Germinal center (tissue), 1 donor: ENCODE data around the gene COA7.

Experiments
- DNase-seq: peaks from one replicate; pipeline ENCODE4 v3.0.0; 2012; ENCODE audit warnings: mixed read lengths, low spot score

COA7 gene

DNA sequence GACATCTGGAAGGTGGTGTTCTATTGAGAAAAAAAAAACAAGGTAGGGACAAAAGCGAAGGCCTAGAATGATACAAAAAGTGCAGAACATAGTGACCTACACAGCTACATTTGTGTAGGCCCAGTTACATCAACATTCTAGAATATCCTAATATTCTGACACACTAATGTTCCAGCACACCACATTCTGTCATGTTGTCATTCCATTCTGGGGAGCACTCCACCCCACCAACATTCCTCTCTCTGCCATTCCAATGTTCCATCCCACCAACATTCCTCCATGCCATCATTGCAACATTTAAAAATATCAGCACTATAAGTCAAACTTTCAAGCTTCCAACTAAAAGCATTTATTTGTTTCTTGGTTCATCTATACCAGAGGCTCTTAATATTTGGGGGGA lies 28.5 kb downstream of the COA7 start:
- no peak for DNase-seq

- no peak for DNase-seq
Observed at GRCh38 chr1:52668711-52669110, 29.4 kb downstream of the COA7 start.

GRCh38 chr1:52667984-52668383 lies 30.2 kb downstream of the COA7 start:
- no peak for DNase-seq

- no peak for DNase-seq
Observed at GRCh38 chr1:52667290-52667689, 30.9 kb downstream of the COA7 start.

GRCh38 chr1:52665006-52665941 lies 32.9 kb downstream of the COA7 start:
- no peak for DNase-seq

- DNase-seq: no peak
Observed at GRCh38 chr1:52663716-52664115, 34.4 kb downstream of the COA7 start.

GRCh38 chr1:52662645-52663313 lies 35.4 kb downstream of the COA7 start:
- DNase-seq: no peak

GRCh38 chr1:52660807-52661206 lies 37.3 kb downstream of the COA7 start:
- no peak for DNase-seq

GRCh38 chr1:52659851-52660596 lies 38.1 kb downstream of the COA7 start:
- no peak for DNase-seq

GRCh38 chr1:52659356-52659755 lies 38.8 kb downstream of the COA7 start:
- no peak for DNase-seq

- DNase-seq: no peak
Observed at GRCh38 chr1:52658795-52659194, 39.4 kb downstream of the COA7 start.

- no peak for DNase-seq
Observed at GRCh38 chr1:52657702-52658101, 40.4 kb downstream of the COA7 start.

- DNase-seq: no peak
Observed at GRCh38 chr1:52654063-52654462, 44.1 kb downstream of the COA7 start.

- no peak for DNase-seq
Observed at GRCh38 chr1:52653207-52653849, 44.8 kb downstream of the COA7 start.

DNA sequence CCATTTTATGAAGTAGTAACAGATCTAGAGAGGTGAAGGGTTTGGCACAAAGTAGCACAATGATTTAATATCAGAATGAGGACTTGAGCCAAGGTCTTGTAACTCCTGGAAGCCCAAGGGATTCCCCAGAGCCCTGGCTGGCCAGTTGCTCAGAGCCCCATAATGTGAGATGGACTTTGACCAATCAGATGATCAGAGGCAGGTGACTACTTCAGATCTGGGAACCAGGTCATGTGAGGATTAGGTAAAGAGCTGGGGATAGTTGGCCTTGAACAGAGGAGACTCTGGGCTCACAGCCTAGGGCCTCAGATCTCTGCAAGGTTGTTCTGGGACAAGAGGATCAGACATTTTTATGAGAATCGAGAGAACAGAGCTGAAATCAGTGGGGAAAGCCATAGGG lies 46.2 kb downstream of the COA7 start:
- no peak for DNase-seq

GRCh38 chr1:52645261-52645660 lies 52.9 kb downstream of the COA7 start:
- DNase-seq: no peak

DNA sequence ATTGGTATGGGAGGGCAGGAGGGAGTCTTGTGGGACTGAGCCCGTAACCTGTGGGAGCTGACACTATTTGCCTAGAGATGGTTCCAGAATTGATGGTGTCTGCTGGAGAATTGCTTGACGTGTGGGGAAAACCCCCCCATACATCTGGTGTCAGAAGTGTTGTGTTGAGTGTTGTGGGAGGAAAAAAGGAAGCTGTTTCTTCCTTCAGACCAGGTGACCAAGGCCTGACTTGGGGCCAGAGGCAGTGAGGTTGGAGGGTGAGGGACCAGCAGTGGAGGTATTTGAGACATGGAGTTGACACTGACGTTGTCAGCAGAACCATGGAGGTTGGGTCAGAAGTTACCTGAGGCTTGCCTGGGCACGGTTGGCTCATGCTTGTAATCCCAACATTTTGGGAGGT lies 56.8 kb downstream of the COA7 start:
- DNase-seq: peak; percentile 45

DNA sequence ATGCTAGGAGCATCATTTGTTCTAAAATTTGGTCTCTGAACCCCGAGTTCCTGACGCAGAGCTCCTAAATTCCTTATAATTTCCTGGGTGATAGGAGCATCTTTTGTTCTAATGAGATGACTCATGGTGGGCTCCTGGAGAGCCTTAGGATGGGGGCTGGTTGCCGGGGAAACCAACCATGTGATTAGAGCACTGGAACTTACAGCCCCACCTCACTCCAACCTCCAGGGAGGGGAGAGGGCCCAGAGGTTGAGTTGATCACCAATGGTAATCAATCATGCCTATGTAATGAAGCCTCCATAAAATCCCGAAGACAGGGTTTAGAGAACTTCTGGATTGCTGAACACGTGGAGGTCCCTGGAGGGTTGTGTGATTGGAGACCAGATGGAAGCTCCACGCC lies 57.5 kb downstream of the COA7 start:
- no peak for DNase-seq

GRCh38 chr1:52637946-52638345 lies 60.2 kb downstream of the COA7 start:
- DNase-seq: no peak

DNA sequence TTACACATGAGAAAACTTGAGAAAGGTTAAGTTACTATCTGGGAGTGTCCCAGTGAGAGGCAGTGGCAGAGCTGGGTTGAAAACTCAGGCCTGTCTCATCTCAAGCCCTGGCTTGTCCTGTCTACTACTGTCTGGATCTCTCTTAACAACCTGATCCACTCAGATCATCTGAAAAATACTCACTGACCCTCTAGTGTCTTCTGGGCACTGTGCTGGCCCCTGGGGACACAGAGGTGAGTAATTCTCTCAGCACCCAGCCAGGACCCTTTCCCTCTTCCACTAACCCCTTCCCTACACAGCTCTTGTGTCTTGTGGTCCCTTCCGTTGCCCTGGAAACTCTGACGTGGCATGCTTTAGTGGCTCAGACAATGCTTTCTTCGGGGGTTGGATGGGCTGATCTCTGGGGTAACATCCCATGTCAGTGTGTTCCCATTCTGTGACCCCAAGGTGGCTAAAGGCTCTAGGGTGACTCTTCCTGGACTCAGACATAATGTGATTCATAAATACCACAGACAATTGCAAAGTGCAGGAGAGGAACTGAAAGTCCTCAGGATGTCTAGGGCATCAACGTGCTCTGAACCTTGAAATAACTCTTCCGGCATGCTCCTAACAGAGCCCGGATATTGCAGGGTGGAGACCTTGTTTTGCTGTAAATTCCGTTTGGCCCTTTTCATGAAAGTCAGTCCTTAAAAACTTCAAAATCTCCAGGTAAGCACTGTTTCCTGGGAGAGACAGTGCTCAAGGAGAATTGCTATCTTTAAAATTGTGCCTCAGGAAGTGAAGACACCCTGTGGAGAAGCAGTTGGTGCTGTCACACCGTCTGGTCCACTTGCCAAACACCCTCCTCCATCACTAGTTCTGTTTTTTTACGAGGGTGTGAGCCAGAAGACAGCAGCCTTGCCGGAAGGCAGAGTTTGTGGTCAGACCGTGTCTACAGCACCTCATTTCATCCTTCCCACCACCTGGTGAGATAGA lies 61.1 kb downstream of the COA7 start:
- DNase-seq: peak; percentile 79
